Epithelial cell of proximal tubule (primary cell): ENCODE data around the gene MVB12B. TPM values are rescaled to one million over a fixed set of nuclear protein-coding genes. Genes with fewer than 3 reads are reported as not detected.

ENCODE experiments used
- DNase-seq: peaks from one replicate; pipeline ENCODE4 v3.0.0-alpha.2; 2011; ENCODE audit warnings: low read depth
- H3K4me3 ChIP-seq: 2 replicates; pipeline ENCODE4 v1.5.1; 2011; ENCODE audit warnings: low read depth, mild to moderate bottlenecking, low read length
- CTCF ChIP-seq: conservative IDR thresholded peaks from 2 replicates; pipeline ENCODE4 v1.5.1; 2012; ENCODE audit warnings: low read depth, mild to moderate bottlenecking, low read length
- total RNA-seq: library from RNA; depleted of rRNA; stranded (reverse); fragments of >200 nt; gene quantifications from 2 replicates; pipeline ENCODE4 v1.2.3, GENCODE V29; 2015

MVB12B gene
- total RNA-seq, 1 donor from 2014 or later = 6.1 TPM

- TF ChIP-seq CTCF = no peak
- no peak for DNase-seq
- H3K4me3 ChIP-seq = no peak overlapping the region
Observed at GRCh38 chr9:126320158-126320922, 6.3 kb upstream of the MVB12B start.

DNA sequence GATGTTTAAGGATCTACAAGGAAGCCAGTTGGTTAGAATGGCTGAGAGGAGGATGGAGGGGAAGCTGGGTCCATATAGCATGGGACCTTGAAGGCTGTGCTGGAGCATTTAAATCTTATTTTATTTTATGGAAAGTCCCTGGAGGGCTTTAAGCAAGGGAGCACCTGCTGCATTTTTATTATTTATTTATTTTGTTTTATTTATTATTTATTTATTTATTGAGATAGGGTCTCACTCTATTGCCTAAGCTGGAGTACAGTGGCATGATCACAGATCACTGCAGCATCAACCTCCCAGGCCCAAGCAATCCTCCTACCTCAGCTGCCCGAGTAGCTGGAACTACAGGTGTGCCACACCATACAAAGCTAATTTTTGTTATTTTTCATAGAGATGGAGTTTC, 4.9 kb upstream of the MVB12B start:
- TF ChIP-seq CTCF = no peak
- DNase-seq = no peak
- no peak overlapping the region for H3K4me3 ChIP-seq

DNA sequence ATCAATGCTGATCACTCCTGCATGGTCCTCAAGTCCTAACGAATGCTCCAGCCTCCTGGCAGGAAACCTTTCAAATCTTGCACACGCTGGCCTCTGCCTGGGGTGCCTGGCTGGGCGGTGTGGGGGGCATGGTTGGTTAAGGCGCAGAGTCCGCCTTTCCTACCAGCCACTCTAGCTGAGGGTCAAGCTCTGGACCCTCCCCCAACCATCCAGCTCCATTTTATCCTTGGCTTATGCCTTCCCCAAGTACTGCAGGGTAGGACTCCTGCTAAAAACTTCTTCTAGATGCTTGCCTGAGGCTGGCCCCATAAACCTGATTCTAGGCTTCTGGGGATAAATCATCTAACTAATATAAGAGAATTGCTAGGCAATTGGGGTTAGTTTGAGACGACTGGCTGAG, 808 bp upstream of the MVB12B start:
- H3K4me3 ChIP-seq = peak overlapping the region; percentile 47
- no peak for TF ChIP-seq CTCF
- no peak for DNase-seq

- peak overlapping the region; percentile 50 for H3K4me3 ChIP-seq
- no peak for TF ChIP-seq CTCF
- no peak for DNase-seq
Observed at GRCh38 chr9:126327006-126327713, 531 bp downstream of the MVB12B start.

DNA sequence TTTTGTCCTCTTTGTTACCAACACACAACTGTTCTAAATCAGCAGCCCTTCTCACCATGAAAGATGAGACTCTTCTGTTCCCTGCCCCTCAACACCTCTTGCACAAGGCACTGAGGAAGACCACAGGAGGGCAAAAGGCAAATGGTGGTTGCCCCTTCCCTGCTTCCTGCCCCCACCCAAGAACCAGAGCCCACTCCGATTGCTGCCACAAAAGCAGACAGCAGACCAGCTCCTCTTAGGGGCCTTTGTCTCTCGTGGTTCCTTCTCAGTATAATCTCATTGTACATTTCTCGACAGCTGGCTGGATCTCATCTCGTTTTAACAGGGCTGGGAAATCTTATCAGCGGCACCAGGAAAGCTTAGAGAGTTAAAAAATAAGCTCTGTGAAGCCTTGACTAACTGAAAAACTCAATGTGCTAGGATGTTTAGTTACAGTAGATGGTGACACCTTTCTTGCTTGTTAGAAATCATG, 1.1 kb downstream of the MVB12B start:
- no peak for DNase-seq
- no peak for TF ChIP-seq CTCF
- H3K4me3 ChIP-seq = no peak overlapping the region

- TF ChIP-seq CTCF = no peak
- no peak overlapping the region for H3K4me3 ChIP-seq
Observed at GRCh38 chr9:126328407-126328806, 1.8 kb downstream of the MVB12B start.

More at GRCh38 chr9:126328407-126328806, 1.8 kb downstream of the MVB12B start:
- no peak for DNase-seq
